GM18909 (cell line): ENCODE results near the gene SFRP5.

ENCODE experiments used
- ATAC-seq: cut with Tn5 transposase; IDR thresholded peaks from one replicate; pipeline ENCODE4 v1.9.1; 2021; ENCODE audit warnings: mild to moderate bottlenecking; ENCODE audit not compliant: unreplicated experiment, poor library complexity

Gene SFRP5

DNA sequence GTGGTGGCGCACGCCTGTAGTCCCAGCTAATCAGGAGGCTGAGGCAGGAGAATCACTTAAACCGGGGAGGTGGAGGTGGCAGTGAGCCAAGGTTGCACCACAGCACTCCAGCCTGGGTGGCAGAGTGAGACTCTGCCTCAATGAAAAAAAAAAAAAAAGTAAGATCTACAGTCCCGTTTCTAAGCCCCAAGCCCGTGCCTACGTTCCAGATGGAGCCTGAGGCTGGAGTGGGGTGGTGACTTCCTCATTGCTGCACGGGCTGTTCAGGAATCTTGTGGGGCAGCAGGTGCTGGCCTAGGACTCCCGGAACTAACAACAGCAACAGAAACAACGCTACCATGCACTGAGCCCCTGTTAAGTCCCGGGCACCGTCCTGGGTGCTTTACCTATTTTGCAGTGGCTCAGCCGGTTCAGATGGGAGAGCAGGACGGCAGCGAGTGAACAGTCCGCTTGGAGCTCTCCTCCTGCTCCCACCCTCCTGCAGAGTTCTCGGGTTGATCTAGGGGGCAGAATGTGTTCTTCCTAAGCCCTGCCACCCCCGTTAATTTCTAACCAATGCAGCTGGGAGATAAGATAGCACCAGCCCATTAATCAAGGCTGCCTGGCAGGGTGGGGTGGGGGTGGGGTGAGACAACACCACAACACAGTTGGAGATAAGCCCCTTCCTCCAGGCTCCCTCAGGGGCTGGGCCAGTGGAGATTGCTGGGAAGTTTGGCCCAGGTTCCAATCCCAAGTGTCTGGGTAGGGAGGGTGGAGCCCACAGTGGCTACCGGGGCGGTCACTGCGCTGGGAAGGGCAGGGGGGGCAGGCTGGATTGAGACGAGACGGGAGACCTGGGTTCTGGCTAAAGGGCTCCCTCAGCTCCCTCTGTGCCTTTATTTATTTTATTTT, 17.0 kb upstream of the SFRP5 start:
- ATAC-seq = no peak

DNA sequence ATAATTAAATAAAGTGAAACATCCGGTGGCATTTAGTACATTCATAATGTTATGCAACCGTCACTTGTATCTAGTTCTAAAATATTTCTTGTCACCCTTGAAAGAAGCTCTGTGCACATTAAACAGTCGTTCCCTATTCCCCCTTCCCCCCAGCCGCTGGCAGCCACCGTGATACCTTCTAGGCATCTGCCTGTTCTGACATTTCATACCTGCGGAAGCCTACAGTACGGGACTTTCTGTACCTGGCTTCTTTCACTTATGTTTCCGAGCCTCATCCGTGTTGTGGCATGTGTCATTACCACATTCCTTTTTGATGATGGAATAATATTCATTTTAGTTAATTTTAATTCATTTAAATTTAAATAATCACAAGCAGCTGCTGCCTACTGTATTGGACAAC, 13.9 kb upstream of the SFRP5 start:
- no peak for ATAC-seq

DNA sequence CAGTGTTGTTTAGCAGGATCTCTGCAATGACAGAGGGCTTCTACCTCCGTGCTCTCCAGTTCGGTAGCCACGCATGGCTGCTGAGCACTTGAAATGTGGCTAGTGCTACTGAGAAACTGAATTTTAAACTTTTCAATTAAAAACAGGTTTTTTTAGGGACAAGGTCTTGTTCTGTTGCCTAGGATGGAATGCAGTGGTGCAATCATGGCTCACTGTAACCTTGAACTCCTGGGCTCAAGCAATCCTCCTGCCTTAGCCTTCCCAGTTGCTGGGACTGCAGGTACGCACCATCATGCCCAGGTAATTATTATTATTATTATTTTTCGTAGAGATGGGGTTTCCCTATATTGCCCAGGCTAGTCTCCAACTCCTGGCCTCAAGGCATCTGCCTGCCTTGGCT, 13.4 kb upstream of the SFRP5 start:
- ATAC-seq = no peak

DNA sequence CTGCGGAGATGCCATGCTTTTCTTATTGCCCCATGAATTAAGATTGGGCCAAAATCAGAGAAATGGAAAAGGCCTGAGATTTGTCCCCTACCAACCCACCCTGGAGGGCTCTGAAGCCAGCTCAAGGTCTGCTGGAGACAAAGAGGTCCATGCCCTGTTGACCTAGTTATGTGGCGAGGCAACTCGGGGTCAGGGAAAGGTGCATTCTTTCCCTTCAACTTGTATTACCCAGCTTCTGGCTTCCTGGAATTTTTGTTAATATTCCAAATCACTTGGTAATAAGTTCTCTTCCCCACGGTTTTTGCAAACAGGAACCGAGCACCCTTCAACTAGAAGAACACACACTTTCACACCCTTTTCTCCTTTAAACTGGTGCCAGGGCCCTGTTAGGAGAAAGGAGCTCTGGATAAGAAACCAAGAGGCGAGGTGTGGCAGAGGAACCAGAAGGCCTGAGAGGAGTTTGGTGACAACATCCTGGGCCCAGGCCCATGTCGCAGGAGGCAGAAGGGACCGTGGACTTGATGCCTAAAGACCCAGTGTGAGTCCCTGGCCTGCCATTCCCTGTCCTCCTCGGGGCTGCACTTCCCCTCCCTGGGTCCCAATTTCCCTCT, 12.5 kb upstream of the SFRP5 start:
- no peak for ATAC-seq

DNA sequence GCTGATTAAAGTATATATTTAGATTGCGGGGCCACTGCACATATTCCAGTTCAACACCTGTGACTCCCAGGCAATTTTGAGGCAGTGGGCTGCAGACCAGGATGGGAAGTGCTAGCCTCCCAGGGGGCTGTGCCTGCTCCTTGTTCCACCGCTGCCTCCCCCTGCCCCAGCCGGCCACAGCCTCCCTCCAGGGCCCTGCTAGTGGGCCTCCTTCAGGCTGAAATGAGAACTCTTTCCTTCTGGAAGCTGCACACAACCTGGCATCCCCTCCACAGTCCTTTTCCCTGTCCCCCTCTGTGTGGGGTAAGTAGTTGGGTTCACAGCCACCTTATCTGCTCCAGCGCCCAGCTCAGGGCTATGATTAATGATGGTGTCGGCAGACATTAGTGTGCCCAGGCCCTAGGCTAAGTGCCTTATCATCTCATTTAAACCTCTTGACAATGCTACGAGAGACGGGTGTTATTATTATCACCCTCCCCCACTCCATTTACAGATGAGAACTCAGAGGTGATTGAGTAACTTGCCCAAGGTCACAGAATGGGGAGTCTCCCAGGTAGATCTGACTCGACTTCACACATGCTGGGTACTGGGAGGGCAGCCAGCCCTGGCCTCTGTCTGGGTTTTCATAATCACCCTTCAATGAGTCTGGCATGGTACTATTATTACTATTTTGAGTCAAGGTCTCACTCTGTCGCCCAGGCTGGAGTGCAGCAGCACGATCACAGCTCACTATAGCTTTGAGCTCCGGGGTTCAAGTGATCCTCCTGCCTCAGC, 10.8 kb upstream of the SFRP5 start:
- no peak for ATAC-seq

DNA sequence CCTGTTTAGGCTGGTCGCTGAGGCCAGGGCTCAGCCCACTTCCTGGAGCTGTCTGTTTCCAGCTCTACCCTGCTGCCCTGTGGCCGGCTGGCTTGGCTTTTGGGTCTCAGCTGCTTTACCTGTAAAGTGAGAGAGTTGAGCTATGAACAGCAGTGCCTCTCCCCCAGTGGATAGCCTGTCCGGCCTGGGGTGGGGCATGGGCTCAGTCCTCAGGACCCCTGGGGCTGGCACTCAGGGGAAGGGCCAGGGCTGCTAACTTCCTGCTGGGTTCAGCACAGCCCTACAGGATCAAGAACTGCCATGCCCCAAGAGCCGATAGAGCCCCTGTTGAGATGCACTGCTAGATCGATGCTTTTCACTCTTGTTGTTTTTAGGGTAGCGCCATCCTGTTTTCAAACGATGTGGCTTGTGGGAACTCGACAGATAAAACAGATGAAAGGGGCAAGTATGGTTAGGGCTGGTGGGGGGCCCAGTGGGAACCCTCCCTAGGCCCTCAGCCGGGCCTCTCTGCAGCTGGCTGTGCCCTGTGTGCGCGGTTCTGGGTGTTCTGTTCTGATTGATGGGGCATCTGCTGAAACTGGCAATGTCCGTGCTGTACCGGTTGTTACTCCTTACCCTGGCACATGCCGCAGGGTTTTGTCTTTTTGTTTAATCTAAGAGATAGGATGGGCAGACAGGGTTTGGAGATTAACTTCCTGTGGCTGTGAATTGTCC, 10.0 kb upstream of the SFRP5 start:
- ATAC-seq = no peak

DNA sequence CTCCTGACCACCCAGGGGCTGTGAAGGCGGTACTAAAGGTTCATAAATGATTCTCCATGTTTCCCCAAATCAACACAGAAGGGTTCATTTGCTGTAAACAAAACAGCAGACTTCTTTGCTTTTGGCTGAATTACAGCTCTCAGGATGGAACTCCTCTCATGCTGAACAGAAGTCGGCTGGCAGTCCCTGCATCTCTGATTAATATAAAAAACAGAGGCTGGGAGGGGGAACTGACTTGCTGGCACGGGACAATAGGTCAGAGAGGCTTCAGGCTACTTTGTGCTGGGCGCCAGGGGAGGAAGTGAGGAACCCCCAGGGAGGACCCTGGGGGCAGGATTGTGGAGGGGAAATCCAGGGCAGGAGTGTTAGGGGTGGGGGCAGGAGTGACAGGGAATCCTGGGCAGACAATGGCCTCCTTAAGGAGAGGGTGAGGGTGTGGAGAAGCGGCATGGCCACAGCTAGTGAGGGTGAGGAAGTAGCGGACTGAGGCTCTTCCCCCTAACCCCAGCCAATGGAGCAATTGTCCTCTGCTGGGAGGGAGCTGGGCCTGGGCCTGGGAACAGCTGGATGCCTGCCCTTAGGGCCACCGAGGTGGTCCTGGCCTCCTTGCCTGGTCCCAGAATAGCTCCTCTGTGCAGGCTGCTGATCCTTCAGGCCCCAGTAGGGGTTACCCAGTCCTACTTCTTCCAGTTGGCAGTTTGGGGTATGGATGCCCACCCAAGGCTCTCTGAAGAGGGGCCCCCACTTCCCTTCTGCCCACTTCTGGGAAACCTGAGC, 9.2 kb upstream of the SFRP5 start:
- ATAC-seq = no peak

DNA sequence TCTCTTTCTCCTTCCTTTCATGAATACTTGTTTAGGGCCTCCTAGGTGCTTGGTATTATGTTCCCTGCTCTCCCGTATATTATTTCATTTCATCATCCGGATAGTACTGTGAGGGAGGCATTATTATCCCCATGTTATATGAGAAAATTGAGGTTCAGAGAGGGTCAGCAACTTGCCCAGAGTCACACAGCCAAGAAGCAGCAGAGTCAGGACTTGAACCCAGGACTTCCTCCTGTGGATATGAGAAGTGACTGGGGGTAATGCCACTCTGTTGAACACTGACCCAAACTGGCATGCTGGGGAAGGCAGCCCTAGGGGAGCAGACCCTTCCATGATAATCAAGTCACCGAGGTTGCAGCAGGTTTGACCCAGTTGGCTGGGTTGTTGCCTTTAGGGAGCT, 8.2 kb upstream of the SFRP5 start:
- no peak for ATAC-seq

DNA sequence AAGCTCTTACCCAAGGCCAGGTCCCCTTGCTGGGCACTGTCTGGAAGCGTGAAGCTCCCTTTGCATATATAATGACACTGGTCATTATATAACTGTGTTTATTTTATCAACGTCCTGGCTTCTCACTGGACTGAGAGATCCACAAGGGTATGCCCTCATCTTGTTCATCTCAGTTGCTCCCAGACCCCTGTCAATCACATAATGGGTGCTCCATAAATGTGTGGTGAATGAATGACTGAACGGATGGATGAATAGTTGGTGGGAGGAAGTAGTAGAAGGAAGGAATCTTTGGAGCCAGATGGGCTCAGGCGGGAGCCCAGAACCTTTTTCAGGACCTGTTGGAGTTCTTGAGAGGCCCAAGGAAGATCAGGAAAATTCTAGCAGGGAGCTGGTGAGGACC, 7.7 kb upstream of the SFRP5 start:
- no peak for ATAC-seq

DNA sequence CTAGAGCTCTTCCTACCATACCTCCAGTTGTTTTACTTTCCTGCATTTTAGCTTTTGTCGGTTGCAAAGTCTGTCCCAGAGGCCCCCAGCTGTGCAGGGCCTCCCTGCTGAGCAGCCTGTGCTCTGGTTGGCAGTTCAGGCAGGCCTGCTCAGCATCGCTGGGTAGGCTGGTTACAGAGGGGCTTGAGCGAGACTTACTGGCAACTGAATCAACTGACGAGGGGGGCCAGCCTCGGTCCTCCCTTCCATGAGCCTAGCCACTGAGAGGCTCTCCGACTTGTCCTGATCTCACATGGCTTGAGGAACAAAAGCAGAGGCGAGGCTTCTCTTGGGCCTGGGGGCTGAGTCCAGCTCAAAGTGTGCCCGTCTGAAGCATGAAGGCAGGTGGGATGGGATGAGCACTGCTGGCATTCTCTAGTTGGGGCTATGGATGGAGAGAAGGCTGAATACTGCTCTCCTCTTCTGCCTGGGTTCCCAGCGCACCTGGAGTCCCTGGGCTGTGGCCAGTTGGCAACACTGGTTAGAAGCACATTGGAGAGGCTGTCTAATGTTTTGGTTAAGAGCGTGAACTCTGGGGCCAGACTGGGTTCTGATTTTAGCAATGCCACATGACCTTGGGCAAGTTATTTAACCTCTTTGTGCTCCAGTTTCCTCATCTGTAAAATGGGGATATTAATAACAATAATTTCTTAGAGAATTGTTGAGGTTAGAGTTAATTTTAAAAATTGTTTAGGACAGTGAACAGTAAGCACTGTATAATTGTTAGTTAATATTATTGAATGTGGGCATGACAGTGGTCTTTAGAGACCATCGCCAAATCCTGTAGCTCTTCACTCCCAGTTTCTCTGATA, 6.9 kb upstream of the SFRP5 start:
- no peak for ATAC-seq

DNA sequence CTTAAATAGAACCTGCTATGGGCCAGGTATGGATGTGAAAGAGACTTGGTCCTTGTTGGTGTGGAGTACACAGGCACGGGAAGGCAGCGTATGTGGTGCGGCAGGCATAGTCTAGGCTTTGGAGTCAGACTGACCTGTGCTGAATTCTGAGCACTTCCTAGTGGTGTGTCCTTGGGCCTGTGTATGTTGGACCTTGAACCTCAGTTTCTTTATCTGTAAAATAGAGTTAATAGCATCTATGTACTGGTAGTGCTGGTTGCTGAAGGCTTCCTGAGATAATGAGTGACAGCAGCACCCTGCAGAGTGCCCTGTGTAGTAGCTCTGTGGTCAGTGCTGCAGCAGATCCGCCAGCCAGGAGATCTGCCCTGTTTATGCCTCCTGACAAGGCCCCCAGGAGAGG, 5.3 kb upstream of the SFRP5 start:
- ATAC-seq = no peak

DNA sequence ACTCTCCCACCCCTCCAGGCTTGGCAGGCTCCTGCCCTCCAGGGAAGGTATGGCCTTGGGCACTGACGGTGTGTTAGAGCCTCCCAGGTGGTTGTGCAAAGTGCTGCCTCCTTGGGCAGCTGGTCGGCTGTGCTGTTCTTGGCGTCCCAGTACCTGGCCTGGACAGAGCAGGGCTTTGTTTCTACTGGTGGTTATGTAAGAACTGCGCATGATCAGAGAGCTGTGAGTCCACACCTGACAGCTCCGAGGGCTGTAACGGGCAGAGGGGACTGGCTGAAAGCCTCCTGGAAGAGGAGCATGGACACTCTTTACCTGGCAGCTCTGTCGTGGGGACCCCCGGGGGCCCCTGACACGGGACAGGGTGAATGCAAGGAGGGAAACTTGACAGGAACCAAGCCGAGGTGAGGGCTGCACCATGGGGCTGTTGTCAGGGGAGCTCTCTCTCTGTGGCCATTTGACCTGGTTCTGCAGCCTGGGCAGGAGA, 3.1 kb upstream of the SFRP5 start:
- no peak for ATAC-seq

DNA sequence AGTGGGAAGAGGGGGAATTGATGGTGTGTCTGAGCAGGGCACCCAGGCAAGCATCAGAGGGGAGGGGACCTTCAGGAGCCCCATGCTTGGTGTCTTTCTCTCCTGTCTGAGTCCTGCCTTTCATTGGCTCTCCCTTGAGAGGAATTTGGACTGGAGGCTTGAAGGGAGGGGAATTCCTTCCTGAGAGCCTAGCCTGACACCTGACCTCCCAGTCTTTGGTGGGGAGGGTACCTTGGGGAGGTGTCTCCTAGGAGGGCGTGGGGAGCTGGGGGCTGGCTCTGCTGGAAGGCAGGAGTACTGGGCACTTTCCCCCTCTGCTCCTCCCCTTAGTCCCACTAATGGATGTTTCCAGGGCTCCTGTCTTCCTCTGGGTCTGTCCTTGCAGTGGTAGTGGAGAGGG, 1.3 kb upstream of the SFRP5 start:
- ATAC-seq = no peak

DNA sequence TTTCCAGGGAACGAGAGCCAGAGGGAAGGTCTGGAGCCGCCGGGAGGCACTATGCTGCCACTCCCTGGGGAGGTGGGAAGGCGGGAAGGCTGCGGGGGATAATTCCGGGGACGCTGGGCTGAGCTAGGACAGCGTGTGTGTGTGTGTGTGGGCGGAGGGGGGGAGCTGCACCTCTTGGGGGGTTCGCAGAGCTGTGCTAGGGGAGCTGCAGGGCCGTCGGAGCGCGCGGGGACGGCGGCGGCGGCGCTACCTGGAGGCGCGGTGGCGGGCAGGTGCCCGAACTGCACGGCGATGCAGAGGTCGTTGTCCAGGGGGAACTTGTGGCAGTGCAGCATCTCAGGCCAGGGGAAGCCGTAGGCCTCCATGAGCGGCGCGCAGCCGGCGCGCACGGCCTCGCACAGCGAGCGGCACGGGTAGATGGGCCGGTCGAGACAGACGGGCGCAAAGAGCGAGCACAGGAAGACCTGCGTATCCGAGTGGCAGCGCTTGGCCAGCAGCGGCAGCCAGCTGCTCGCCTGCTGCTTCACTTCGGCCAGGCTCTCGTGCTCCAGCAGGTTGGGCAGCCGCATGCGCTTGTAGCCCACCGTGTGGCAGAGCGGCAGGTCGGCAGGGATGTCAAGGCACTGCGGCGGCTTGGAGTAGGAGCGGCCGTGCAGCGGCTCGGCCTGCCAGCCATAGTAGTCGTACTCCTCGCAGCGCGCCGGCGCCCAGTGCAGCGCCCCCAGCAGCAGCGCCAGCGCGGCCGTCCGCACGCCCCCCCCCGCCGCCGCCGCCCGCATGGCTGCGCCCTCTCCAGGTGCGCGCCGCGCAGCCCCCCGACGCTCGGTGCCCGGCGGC, 526 bp downstream of the SFRP5 start:
- no peak for ATAC-seq

DNA sequence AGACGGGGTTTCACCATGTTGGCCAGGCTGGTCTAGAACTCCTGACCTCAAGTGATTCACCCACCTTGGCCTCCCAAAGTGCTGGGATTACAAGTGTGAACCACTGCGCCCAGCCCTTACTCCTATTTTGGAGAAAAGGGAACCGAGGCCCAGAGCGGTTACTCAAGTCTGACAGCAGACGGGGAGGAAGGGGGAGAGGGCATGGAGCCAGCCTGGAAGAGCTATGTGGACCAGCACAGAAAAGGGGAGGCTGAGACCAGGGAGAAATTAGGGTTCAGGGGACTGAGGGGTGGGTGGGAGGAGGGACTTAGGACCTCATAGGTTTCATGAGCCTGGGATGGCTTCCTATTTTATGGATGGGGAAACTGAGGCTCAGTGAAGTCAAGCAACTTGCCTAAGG, 1.5 kb downstream of the SFRP5 start:
- no peak for ATAC-seq

DNA sequence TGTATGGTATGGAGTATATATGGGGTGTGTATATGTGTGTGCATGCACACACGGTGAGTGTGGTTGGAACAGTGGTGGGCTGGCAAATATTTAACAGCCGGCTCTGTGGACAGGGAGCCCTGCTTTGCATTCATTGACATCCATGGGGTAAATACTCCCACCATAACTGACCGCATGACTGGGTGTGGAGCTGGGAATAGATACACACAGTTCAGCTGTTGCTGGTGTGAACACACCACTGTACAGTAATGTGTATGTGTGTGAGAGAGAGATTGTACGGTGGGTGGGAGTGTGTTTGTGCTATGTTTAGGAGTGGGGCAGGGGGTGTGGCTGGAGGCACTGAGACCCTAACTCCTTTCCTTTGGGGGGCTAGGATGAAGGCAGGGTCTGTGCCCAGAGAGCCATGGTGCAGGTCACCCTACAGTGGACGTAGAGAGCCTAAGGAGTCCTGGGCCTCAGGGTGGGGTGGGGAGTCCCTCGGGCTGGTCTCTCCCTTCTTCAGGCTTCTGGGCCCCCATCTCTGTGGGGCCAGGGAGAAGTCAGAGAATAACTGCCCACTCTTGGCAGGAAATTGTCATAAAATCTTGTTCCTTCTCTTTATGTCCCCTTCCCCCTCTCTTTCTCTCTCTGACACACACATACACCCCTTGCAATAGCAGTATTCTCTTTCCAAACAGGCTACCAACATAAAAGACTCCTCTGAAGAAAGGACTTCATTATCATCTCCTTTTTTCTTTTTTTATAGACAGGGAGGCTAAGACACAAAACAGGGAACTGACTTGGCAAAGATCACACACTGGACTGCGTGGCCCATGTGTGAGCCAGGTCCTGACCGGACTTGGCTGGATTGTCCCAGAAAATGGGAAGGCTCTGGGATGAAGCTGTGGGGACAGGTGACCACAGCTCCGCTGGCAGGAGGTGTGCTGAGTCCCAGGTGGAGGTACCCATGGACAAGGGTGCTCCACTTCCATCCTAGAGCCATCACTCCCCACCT, 3.2 kb downstream of the SFRP5 start:
- ATAC-seq = no peak
